Endodermal cell (in vitro differentiated cells): ENCODE measurements around the gene ZGLP1. TPM values are rescaled to one million over a fixed set of nuclear protein-coding genes. Genes with fewer than 3 reads are reported as not detected.

Source experiments
- DNase-seq: peaks from one replicate; pipeline ENCODE4 v3.0.0-alpha.2; 2017
- H3K27ac ChIP-seq: 2 replicates; pipeline ENCODE4 v1.5.1; 2013; ENCODE audit warnings: mild to moderate bottlenecking, low read depth, low read length, moderate library complexity
- H3K27me3 ChIP-seq: 2 replicates; pipeline ENCODE4 v1.6.1; 2013; ENCODE audit warnings: mild to moderate bottlenecking, low read length, moderate library complexity; ENCODE audit not compliant: insufficient read depth, control insufficient read depth, poor library complexity, severe bottlenecking
- H3K36me3 ChIP-seq: 2 replicates; pipeline ENCODE4 v1.7.0; 2013; ENCODE audit warnings: mild to moderate bottlenecking, low read length, moderate library complexity; ENCODE audit not compliant: control insufficient read depth, insufficient read depth
- H3K4me1 ChIP-seq: one replicate; pipeline ENCODE4 v1.7.0; 2013; ENCODE audit warnings: low read length; ENCODE audit not compliant: control insufficient read depth, insufficient read depth
- H3K4me3 ChIP-seq: 2 replicates; pipeline ENCODE4 v1.5.1; 2013; ENCODE audit warnings: mild to moderate bottlenecking, low read length, moderate library complexity
- H3K9ac ChIP-seq: 2 replicates; pipeline ENCODE4 v1.6.1; 2013; ENCODE audit warnings: mild to moderate bottlenecking, low read length, moderate library complexity; ENCODE audit not compliant: poor library complexity, severe bottlenecking; ENCODE audit errors: extremely low read depth
- H3K9me3 ChIP-seq: 2 replicates; pipeline ENCODE4 v1.6.1; 2013; ENCODE audit warnings: mild to moderate bottlenecking, low read length, moderate library complexity; ENCODE audit not compliant: control insufficient read depth
- H3K27ac Mint-ChIP-seq: 2 replicates; pipeline ENCODE4 v1.8.0; 2020; ENCODE audit warnings: mixed read lengths
- H3K27me3 Mint-ChIP-seq: 2 replicates; pipeline ENCODE4 v1.8.0; 2021; ENCODE audit warnings: mild to moderate bottlenecking, mixed read lengths; ENCODE audit not compliant: insufficient read depth
- H3K36me3 Mint-ChIP-seq: 2 replicates; pipeline ENCODE4 v1.8.0; 2020; ENCODE audit warnings: low read depth, mixed read lengths
- H3K4me1 Mint-ChIP-seq: 2 replicates; pipeline ENCODE4 v1.8.0; 2020; ENCODE audit warnings: mixed read lengths
- H3K4me3 Mint-ChIP-seq: 2 replicates; pipeline ENCODE4 v1.8.0; 2020; ENCODE audit warnings: mild to moderate bottlenecking, moderate library complexity, mixed read lengths
- H3K9me3 Mint-ChIP-seq: 2 replicates; pipeline ENCODE4 v1.8.0; 2020; ENCODE audit warnings: mild to moderate bottlenecking, mixed read lengths
- CTCF ChIP-seq: fragments of 200-600 bp; sonication (generic); conservative IDR thresholded peaks from 2 replicates; pipeline ENCODE4 v1.5.0; 2021; ENCODE audit warnings: antibody characterized with exemption, mild to moderate bottlenecking
- WGBS, 2 experiments: methylation state at CpG; one replicate each; pipeline versions ENCODE4 v1.1.5 to v1.1.7; 2013; ENCODE audit warnings: missing lambda C conversion rate in 2 of 2, mixed read lengths in 1 of 2; ENCODE audit not compliant: insufficient coverage in 1 of 2, insufficient read length in 1 of 2; 5-methylcytosine and 5-hydroxymethylcytosine counted together
- total RNA-seq, 2 donors: library from RNA; stranded (reverse); fragmentation: NEBNext Ultra II Directional in 1 of 2; extraction: Animal tissue kit (Norgen Biotek cat#: 25700) in 1 of 2; gene quantifications; 2 replicates in 1 of 2; 3 replicates in 1 of 2; pipeline ENCODE4 v1.2.1, GENCODE V29; 2021

The ZGLP1 gene
- total RNA-seq, 2 donors from 2014 or later: 4.5 to 7.8 TPM

GRCh38 chr19:10271543-10272086, 38.0 kb downstream of the ZGLP1 start:
- WGBS, 2 experiments: 79 to 83% methylated on average over 10 to 12 of the region's 12 CpGs

GRCh38 chr19:10270616-10271394, 38.8 kb downstream of the ZGLP1 start, which contains the start of gene ICAM1:
ICAM1 (plus strand) TSS chr19:10271120; CDS start chr19:10271160, 40 bp downstream.
- Mint-ChIP-seq H3K27me3 (peaks cover 62% of the 10 kb centered on the region), H3K36me3 (no peaks in the 10 kb centered on the region), H3K27ac (no peak within 1 kb of the TSS), H3K4me3 (peak within 1 kb of the TSS; percentile 42), H3K4me1 (no peaks in the 10 kb centered on the region), H3K9me3 (no peaks in the 10 kb centered on the region)
- H3K9me3 ChIP-seq: no peaks in the 10 kb centered on the region
- no peaks in the 10 kb centered on the region for H3K36me3 ChIP-seq
- H3K27me3 ChIP-seq: peaks cover 37% of the 10 kb centered on the region
- H3K4me3 ChIP-seq: peak within 1 kb of the TSS; percentile 72
- H3K4me1 ChIP-seq: no peaks in the 10 kb centered on the region
- TF ChIP-seq CTCF: peak; percentile 41
- DNase-seq: peak; percentile 90
- H3K27ac ChIP-seq: no peak within 1 kb of the TSS
- H3K9ac ChIP-seq: no peak within 1 kb of the TSS
- WGBS, 2 experiments: 8 to 12% methylated on average over 48 to 51 of the region's 51 CpGs

More at GRCh38 chr19:10271543-10272086, 38.0 kb downstream of the ZGLP1 start:
- Histone ChIP-seq H3K9ac (no peak overlapping the region), H3K9me3 (no peaks in the 10 kb centered on the region), H3K27ac (no peak overlapping the region), H3K36me3 (no peaks in the 10 kb centered on the region), H3K27me3 (peaks cover 37% of the 10 kb centered on the region), H3K4me1 (no peaks in the 10 kb centered on the region), H3K4me3 (no peak overlapping the region)
- Mint-ChIP-seq H3K27ac (no peak overlapping the region), H3K36me3 (no peaks in the 10 kb centered on the region), H3K9me3 (no peaks in the 10 kb centered on the region), H3K4me1 (no peaks in the 10 kb centered on the region), H3K27me3 (peaks cover 60% of the 10 kb centered on the region), H3K4me3 (peak overlapping the region; percentile 42)
- TF ChIP-seq CTCF: no peak
- DNase-seq: no peak

DNA sequence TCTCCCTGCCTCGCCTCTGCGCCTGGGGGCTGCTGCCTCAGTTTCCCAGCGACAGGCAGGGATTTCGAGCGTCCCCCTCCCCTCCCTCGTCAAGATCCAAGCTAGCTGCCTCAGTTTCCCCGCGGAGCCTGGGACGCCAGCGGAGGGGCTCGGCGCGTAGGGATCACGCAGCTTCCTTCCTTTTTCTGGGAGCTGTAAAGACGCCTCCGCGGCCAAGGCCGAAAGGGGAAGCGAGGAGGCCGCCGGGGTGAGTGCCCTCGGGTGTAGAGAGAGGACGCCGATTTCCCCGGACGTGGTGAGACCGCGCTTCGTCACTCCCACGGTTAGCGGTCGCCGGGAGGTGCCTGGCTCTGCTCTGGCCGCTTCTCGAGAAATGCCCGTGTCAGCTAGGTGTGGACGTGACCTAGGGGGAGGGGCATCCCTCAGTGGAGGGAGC, 39.4 kb downstream of the ZGLP1 start:
- Histone ChIP-seq H3K36me3 (no peaks in the 10 kb centered on the region), H3K27me3 (peaks cover 37% of the 10 kb centered on the region), H3K4me1 (no peaks in the 10 kb centered on the region), H3K9ac (no peak overlapping the region), H3K27ac (no peak overlapping the region), H3K4me3 (peak overlapping the region; percentile 72), H3K9me3 (no peaks in the 10 kb centered on the region)
- Mint-ChIP-seq H3K4me3 (peak overlapping the region; percentile 42), H3K36me3 (no peaks in the 10 kb centered on the region), H3K4me1 (no peaks in the 10 kb centered on the region), H3K9me3 (no peaks in the 10 kb centered on the region), H3K27me3 (peaks cover 62% of the 10 kb centered on the region), H3K27ac (no peak overlapping the region)
- peak; percentile 64 for DNase-seq
- TF ChIP-seq CTCF: no peak
- WGBS, 2 experiments: 24 to 27% methylated on average over 12 to 37 of the region's 37 CpGs
